Measurements from ENCODE around the gene NRCAM.

GRCh38 chr7:108441392-108441955, 14.8 kb downstream of the NRCAM start:
- no peak for TF ChIP-seq FOXA1 (IDR thresholded peaks at IDR 0.05)
- no peak for TF ChIP-seq ARNT (IDR thresholded peaks at IDR 0.05)
- 0 out of 2 replicates have a peak, but pooled peaks have one; percentile 29 for TF ChIP-seq PKNOX1 (IDR thresholded peaks at IDR 0.05)
